Activated CD4-positive, alpha-beta T cell treated with anti-CD3 and anti-CD28 coated beads, Interleukin-2, amount 50 U/mL, for 4 hours (primary cell): Measurements from ENCODE around the gene FGR.

ENCODE experiments used
- DNase-seq, 2 experiments: peaks; one replicate each; pipeline ENCODE4 v3.0.0-alpha.2; 2020

Gene FGR

DNA sequence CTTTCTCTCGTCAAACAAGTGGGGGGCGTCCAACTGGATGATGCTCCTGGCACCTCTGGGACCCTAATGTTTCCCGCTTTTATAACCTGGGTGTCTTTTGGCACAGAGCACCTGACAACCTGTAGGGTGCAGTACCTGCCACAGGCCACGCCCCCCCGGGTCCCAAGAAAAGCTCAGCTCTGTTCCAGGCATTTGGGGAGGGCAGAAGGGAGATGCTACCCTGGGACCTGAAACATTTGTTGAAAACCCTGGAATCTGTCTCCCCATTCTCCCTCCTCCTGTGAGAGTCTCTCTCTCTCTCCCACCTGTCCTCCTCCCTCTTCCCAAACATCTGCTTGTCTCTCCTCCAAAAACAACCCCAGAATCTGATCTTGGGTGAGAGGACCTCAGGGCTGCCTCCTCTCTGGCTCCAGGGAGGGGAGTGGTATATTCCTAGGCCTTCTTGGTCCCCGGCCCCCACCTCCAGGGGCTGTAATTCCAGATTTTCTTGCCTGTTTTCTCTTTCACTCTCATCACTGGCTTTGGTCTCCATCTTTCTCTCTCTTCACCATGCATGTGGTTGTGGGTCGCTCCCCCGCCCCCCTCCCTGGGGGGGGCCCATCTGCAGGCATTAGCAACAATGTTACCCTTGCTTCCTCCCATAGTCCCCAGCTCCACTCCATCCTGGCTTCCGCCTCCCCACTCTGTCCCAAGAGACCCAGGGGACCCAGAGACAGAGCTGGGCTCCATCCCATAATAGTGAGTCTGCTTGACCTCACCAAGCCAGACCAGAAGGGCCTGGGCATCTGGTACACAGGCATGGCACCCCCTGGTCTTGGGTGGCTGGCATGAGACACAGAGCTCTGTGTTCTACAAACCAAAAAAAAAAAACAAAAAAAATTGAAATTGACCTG is 35.1 kb downstream of the FGR start:
- no peak for DNase-seq

DNA sequence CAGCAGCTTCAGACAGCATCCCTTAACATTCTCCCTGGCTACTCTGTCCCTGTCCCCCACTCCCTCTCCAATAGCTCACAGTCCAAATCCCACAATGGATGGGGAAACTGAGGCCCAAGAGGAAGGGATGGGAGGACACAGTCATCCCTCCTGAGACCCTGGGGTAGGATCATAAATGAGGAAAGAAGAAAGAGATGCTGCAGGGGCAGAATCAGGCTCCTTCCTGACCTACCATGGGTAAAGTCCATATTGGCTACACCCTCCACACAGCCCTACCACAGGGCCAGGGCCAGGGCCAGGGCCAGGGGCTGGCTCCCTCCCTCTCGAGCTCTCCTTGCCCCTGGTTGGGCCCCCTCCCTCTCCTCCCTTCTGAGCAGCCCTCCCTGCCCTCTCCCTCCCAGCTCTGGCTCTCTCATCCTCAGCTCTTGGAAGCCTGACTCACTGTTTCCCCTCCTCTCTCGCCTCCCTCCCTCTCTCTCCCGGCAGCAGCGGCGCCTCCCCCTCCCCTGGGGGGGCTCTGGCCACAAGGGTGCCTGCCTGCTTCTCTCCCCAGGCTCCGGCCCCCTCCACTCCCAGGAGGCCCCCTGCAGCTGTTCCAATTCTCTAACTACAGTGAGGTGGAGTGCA is 36.0 kb downstream of the FGR start:
- DNase-seq, result peak; percentile 47 to 54

DNA sequence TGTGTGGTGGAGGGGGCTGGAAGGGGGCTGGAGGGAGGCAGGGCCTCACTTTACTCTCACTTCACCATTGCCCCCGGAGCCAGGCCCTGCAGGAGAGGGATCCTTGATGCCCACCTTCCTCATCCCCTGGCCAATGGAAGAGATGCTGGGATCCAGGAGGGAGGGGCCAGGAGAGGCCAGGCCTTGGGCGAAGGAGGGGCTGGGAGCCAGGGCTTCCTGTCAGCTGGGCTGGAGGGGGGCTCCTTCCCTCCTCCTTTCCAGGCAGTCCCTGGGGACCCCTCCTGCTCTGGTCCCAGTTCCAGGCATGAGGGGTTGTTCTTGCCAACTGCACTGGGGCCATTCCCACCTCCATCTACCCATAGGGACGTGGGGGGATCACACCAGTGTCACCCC is 36.7 kb downstream of the FGR start:
- no peak for DNase-seq

DNA sequence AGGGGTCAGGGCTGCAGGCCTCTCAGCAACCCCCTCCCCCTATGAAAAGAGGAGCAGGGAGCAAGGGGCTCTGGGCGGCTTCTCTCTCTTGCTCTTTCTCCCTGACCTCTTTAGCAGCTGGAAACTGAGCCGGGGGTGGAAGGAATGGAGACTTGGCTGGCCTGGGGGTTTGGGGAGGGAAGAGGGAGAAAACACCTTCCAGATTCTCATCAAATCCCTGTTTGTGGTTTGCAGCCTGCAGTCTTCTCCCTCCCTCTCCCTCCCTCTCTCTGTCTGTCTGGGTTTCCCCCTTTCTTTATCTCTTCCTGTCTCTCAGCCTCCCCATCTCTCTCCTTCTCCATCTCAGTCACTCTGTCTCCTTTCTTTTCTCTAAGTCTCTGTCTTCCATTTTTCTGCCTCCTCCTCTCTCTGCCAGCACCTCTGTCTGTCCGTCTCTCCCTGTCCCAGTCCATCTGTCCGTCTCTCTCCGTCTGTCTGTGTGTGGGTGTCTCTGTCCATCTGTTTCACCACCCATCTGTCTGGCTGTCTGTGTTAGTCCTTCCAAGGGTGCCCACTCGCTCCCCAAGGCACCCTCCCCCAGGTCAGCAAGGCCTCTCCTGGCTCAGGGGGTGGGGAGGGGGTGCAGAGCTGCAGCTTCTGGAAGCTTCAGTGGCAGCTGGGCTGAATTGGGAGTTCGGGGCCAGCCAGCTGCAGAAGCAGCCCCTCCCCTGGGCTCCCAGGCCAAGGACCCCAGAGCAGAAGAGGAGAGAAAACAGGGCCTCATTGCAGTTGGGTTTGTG is 37.3 kb downstream of the FGR start:
- DNase-seq, result no peak

DNA sequence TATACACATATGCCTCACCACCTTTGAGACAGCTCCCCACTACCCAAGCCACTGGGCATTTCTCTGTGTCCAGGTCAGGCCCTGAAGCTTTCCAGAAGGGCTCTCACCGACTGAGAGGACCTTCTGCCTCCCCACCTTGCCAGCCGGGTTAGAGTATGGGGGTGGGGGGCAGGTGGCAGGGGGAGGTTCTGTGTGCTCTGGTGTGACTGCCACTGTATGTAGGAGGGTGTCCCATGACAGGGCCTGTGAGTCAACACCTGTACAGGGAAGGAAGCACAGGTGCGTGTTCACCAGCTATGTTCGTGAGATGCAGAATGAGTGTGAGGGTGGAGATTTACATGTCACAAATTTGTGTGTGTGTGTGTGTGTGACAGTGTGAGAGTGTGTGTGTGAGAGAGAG is 38.0 kb downstream of the FGR start:
- DNase-seq, result no peak

DNA sequence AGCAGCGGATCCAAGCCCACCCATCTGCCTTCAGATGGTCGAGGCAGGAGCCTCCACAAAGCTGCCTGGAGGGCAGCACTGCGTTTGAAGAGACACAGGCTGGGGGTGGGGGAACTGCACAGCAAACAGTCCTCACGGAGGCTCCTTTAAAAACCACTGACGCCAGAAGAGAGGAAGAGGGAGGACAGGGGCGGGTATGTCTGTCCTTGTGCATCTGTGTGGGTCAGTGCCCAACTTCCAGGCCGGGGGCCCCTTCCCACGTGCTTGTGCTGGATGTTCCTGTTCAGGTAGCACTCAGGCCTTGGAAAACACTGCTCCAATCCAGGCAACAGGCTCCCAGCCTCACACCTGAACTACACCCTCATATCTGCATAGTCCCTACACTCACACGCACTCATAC is 38.7 kb downstream of the FGR start:
- DNase-seq, result no peak

DNA sequence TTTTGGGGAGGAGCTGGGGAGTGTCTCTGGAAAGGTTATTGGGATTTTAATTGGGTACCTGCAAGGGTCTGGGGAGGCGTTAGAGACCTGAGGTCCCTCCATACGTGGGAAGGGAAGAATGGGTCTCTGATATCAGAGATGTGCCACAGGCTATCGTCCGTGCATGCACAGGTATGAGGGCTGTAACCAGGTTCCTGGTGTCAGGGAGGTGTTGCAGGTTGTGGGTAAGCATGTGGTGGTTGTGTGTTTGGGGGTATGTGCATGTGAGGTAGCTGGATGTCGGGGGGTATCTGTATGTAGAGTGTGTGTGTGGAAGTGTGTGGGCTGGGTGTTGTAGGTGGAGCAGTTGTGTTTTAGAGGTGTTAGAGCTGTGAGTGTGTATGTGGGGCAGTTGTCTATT is 39.4 kb downstream of the FGR start:
- DNase-seq, result no peak

DNA sequence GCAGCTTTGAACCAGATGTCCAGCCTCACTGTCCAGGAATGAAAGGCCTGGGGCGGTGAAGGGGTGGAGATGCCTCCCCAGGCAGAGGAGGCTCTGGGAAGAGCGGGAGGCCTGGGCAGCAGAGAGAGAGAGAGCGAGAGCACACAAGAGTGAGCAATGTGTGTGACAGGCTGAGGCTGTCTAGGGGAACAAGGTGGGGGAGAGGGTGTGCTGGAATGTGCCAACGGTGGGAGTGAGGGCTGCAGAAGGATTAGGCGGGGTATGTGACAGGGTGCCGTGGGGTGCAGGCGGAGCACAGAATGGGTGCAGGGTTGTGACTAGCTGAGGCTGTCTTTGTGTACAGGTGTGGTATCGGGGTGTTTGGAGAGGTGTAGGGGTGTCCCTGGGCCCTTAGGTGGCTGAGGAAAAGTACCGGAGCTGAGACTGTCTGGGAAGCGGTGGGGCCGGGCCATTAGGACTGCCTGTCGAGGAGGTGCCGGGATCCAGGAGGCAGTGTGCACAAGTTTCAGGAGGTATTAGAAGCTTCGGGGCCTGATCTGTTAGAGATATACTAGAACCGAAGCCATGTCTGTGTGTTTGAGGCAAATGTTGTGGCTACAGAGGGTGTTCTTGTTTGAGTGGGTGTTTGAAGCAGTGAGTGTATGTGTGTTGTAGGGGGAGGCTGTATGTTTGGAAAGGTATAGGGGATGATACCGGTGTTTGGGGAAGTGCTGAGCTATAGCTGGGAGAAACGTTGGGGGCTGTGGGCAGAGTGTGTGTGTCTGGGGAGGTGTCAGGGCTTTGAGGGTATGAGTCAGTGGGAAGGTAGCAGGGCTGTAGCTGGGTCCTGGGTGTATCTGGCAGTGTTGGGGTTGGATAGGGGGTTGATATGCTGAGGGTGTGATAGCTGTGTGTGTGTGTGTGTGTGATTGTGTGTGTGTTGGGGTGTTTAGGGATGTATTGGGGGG is 40.1 kb downstream of the FGR start:
- DNase-seq, result no peak

DNA sequence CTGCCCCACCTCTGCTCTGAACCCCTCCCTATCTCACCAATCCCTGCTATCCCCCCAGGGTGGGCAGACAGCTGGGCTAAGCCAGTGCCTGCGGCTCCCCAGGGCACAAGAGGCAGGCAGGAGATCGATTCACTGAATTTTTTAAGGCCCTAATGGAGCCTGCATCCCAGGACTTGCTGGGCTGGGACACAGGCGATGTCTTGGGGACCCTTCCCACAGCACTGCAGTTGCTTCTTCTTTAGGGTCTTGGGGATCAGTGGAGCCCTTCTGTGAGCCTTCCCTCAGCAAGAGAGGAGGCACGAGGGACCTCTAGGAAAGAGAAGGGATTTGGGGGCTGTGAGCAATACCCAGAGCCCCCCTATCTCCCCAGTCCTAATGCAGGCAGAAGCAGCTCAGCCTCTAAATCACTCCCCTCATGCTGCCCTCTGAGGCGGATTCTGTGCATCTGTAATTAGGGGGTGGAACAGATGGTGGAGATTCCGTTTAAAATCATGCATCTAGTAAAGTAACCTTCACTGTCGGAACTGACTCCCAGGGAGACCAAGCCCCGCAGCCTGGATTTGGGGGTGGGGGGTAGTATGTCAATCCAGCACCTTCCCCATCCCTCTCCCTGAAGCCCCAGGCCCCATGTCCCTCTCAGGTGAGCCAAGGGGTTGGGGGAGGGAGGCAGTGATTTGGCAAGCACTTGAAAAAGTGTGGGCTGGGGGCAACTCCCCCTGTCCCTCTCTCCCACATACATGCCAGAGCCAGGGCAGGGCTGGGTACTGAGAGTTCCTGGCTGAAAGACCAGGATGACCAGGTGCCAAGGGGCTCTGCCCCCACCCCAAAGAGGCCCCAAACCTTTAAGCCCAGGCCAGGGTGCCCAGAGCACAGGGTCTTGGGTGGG is 41.1 kb downstream of the FGR start:
- DNase-seq, result no peak

DNA sequence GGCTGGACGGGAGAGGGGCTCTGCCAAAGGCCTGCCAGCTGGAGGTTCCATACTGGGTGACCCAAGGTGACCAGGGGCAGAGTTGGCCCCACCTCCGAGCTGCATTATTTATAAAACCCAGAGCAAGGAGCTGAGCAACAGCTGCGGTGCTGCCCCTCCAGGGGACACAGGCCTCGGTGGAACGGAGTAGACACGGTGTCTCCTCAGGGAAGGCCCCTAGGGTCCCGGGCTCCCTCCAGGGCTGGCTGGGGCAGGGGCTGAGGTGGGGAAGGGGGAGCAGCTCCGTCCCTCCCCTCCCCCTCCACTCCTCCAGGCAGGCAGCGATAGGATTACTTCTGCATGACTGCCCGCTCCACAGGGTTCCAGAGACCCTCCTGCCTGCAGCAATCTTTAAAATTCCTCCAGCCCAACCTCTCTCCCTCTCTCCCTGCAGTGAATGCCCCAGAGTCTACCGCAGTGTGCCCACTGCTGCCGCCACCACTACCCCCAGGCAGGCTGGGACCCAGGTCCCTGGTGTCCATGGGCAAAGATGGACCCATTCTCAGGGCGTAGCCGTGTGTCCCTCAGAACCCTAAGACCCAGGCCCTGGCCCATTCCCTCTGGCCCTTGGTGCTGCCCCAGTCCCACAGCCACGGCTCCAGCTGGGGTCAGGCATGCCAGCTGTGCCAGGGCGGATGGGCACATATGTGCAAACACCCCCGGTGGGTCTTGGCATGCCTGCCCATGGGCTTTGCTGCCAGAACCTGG is 41.9 kb downstream of the FGR start:
- DNase-seq, result no peak

DNA sequence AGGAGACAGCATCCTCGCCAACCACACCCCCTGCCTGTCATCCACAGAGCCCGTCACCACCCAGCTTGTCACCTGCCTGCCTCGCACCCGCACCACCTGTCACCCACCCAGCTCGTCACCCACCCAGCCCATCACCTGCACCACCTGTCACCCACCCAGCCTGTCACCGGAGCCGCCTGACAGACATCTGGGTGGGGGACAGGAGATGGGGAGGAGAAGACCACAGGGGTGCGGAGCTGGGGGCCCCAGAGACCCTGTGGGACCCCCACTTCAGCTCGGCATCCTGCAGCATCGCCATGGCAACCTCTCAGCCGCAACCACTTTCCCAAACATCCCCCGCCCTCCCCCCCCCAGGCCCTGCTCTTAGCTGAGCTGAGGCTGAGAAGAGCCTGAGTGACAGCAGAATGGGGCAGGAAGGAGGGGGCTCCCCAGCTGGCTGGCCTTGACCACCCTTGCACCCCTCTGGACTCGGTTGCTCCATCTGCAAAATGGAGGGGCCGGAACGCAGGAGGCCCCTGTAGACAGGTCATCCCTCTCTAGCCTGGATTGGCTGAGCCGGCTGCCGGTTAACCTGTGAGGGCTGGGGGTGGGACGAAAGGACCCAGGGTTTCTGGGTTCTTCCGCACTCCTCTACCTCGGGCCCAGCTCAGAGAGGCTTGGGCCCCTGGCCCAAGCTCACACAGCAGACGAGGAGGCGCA is 42.6 kb downstream of the FGR start:
- DNase-seq, result no peak

DNA sequence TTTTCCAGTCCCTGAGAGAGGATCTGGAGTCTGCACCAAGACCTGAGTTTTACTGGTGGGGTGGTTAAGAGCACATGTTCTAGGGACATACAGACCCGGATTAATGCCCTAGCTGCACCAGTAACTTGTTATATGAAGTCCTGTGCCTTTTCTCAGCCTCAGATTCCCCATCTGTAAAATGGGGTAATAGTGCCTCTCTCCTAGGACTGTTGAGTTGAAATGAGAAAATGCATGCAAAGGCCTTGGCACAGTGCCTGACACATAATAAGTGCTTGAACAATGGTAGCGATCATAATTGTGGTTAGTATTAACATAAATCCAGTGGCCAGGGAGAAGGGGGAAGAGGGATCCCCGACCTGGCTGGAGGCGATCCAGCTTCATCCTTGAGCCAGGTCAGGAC is 43.4 kb downstream of the FGR start:
- DNase-seq, result no peak

DNA sequence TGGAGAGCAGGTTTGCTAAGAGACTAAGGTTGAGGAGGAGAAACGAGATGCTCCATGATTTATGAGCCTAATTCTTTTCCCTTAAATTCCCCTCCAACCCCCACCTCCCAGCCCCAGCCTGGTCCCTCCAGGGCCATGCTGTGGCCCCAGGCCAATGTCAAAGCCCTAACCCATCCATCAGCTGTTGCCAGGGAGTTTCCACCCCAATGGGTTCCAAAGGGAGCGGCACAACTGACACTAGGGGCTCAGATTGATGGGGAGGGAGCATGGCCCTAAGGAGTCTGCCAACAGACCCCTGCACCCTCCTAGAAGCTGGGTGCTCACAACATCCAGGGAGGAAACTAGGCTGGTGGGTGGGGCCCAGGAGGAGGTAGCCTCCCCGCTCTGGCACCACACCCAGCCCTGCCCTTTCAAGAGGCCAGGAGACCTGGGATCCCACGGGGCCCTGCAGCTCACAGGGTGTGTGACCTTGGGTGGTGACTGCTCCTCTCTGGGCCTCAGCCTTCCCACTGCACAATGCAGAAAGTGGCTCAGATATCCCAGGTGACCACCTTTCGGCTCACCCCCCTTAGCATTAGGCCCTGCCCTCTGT is 44.0 kb downstream of the FGR start:
- DNase-seq, result no peak

DNA sequence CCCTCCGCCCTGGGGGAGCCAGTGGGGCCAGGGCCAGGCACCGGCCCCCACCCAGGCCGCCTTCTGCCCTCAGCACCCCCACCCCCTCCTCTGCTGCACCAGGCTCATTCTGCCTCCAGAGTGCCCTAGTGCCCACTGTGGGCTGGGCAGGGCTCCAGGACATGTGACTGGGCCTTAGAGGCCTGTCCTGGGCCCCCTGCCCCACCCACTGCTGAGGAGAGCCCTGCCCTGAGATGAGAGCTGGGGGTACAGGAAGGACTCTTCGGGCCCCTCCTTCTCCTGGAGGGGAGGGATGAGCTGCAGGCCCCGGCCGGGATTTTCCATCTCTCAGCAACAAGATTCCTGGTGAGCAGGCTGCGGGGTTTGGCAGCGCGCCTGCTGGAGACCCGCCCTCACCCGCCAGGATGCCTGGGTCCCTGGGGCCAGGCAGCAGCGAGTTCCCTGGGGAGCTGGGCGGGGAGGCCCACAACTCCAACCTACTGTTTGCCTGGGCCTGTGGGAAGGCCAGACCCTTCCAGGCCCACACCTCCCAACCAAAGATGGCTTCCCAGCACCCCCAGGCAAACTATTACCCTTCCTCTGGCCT is 45.1 kb downstream of the FGR start:
- DNase-seq, result no peak

DNA sequence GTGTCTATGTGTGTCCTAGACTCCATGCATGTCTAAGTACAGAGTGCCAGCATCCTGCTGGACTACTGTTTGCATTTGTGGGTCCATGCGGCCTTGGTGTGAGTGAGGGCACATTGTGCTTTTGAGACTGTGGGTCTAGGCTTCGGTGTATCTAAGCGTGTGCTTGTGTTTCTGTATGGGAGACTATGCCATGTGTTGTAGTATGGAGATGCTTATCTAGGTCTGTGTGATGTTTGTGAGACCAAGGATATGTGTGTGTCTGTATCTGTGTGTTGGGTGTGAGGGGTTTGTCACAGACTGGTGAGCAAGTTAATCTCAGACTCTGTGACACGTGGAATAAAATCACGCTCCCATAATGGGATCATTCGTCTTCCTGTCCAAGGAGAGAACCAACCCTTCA is 45.5 kb downstream of the FGR start:
- DNase-seq, result no peak

DNA sequence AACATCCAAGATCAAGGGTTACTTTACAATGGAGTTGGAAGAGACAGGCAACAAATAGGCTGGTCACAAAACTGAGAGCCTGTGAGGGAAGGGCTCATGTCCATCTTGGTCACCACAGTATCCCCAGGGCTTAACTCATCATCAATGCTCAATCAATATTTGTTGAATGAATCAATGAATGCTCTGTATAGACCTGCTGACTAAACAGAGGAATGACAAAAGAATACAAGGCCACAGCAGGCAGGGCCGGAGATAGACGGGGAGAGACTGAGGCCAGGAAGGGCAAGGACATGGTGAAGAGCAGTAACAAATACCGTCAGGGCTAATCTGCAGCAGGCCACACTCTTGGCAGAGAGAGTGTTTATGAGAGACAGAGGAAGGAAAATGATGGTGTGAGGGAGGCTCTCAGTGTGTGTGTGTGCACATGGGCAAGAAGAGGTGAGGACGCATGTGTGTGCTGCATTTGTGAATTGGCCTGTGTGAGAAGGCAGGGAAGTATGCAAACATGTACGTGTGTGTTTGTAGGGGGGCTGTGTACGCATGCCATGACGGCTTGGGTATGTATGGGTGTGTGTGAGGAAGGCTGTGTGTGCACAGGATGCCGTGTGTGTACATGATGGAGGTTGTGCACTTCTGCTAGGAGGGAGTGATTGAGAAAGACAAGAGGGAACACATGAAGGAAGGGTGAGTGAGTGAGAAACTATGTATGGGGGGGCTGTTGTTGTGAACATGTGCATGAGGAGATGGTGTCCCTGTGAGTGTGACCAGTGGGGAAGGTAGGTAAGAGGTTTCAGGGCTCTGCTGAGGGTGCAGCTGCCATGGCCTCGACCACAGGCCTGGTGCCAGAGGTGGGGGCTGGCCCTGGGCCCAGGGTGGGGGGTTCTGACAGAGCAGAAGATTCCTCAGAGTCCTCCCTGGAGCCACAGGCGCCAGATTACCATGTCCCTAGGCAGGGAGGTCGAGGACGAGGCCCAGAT is 46.4 kb downstream of the FGR start:
- no peak for DNase-seq

DNA sequence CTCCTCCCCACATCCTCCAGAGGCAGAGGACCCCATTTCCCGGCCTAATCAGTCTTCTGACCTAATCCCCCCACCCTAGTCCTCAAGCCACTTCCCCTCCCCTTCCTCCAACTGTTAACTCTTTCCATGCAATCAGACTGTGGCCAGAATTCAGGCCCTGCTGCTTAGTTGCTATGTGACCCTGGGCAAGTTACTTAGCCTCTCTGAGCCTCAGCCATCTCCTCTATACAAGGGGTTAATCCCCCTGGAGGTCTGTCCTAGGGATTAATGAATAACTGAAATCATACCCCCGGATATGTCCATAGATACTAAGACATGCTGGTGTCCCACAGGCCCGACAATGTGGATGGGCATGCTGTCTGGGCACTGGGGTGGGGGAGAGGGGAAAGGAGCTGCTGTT is 49.3 kb downstream of the FGR start:
- no peak for DNase-seq

DNA sequence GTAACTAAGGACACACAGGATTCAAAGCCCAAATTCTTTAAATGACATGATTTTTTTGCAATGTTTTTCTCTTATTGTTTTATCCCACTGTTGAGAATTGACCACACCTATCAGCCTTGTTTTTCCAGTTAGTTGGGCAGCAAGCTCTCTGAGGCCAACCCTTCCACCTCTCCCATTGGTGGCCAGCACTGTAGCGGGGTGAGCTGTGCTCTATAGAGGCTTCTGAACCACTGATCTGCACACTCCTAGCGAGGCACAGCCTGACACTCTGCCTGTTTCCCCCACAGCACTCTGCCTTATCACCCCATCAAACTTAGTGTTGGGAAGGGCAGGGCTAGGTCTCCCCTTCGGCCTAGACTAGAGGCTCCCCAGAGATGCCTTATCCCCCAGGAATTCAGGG is 50.5 kb downstream of the FGR start:
- no peak for DNase-seq
